OCI-LY1 (cell line): ENCODE measurements around the gene TMEM151B.

Source experiments
- H2AFZ ChIP-seq: fragments of 200-600 bp; sonication (generic), shearing (Covaris generic); 2 replicates; pipeline ENCODE4 v1.6.0; 2014; ENCODE audit warnings: antibody characterized with exemption, mild to moderate bottlenecking, low read length
- H3F3A ChIP-seq: fragments of 200-600 bp; sonication (generic), shearing (Covaris generic); 2 replicates; pipeline ENCODE4 v1.6.0; 2014; ENCODE audit warnings: mild to moderate bottlenecking, antibody characterized with exemption, low read length, moderate library complexity; ENCODE audit not compliant: insufficient read depth
- H3K27ac ChIP-seq: fragments of 200-600 bp; sonication (generic); 2 replicates; pipeline ENCODE4 v1.5.1; 2014; ENCODE audit warnings: low read length, mixed run types, mild to moderate bottlenecking, low read depth; ENCODE audit not compliant: poor library complexity, severe bottlenecking
- H3K27me3 ChIP-seq: fragments of 200-600 bp; sonication (generic); 2 replicates; pipeline ENCODE4 v1.6.0; 2014; ENCODE audit warnings: antibody characterized with exemption, mild to moderate bottlenecking, low read length, moderate library complexity; ENCODE audit not compliant: insufficient read depth
- H3K36me3 ChIP-seq: fragments of 200-600 bp; sonication (generic); 2 replicates; pipeline ENCODE4 v1.6.1; 2014; ENCODE audit warnings: mild to moderate bottlenecking, antibody characterized with exemption, low read length, moderate library complexity, mixed read lengths; ENCODE audit not compliant: insufficient read depth
- H3K4me1 ChIP-seq: fragments of 200-600 bp; sonication (generic); 2 replicates; pipeline ENCODE4 v1.5.1; 2014; ENCODE audit warnings: mild to moderate bottlenecking, low read length, moderate library complexity; ENCODE audit not compliant: insufficient read depth, severe bottlenecking
- H3K4me2 ChIP-seq: fragments of 200-600 bp; sonication (generic), shearing (Covaris generic); 2 replicates; pipeline ENCODE4 v1.6.1; 2014; ENCODE audit warnings: low read length
- H3K4me3 ChIP-seq: fragments of 200-600 bp; sonication (generic); 2 replicates; pipeline ENCODE4 v1.5.1; 2014; ENCODE audit warnings: low read length, low read depth, mild to moderate bottlenecking, mixed read lengths; ENCODE audit not compliant: poor library complexity, severe bottlenecking
- H3K79me2 ChIP-seq: fragments of 200-600 bp; shearing (Covaris generic); 2 replicates; pipeline ENCODE4 v1.6.1; 2016; ENCODE audit warnings: mixed run types, low read length, mixed read lengths; ENCODE audit not compliant: insufficient read depth
- H3K9ac ChIP-seq: fragments of 200-600 bp; sonication (generic), shearing (Covaris generic); 2 replicates; pipeline ENCODE4 v1.6.1; 2014; ENCODE audit warnings: mild to moderate bottlenecking, low read length, mixed read lengths
- H3K9me2 ChIP-seq: fragments of 200-600 bp; sonication (generic), shearing (Covaris generic); 2 replicates; pipeline ENCODE4 v1.6.1; 2014; ENCODE audit warnings: low read depth, mild to moderate bottlenecking, low read length, mixed read lengths
- H3K9me3 ChIP-seq: fragments of 200-600 bp; shearing (Covaris generic); 2 replicates; pipeline ENCODE4 v1.6.1; 2014; ENCODE audit warnings: low read length, mixed read lengths
- H4K20me1 ChIP-seq: fragments of 200-600 bp; sonication (generic), shearing (Covaris generic); 2 replicates; pipeline ENCODE4 v1.6.0; 2016; ENCODE audit warnings: mild to moderate bottlenecking, low read length; ENCODE audit not compliant: insufficient read depth
- CTCF ChIP-seq: fragments of 200-600 bp; sonication (generic), shearing (Covaris generic); IDR thresholded peaks from 2 replicates; pipeline ENCODE4 v1.5.1; 2017; ENCODE audit warnings: mild to moderate bottlenecking, antibody characterized with exemption, low read length, moderate library complexity, mixed read lengths
- EZH2 ChIP-seq: fragments of 200-600 bp; sonication (generic), shearing (Covaris generic); IDR thresholded peaks from 2 replicates; pipeline ENCODE4 v1.8.0; 2017; ENCODE audit warnings: borderline replicate concordance, mixed run types, mild to moderate bottlenecking, antibody characterized with exemption, low read length, moderate library complexity, mixed read lengths

TMEM151B gene

GRCh38 chr6:44224029-44224964 is 46.0 kb upstream of the TMEM151B start:
- Histone ChIP-seq H3K36me3 (peaks cover 9% of the 10 kb centered on the region; the same call in 1 of the 2 replicates), H3K27ac (peak overlapping the region; percentile 12), H3K9me2 (no peaks in the 10 kb centered on the region), H3K27me3 (no peaks in the 10 kb centered on the region), H3F3A (peaks cover 4% of the 10 kb centered on the region; the same call in 1 of the 2 replicates), H2AFZ (no peak overlapping the region), H3K4me2 (peak overlapping the region; percentile 73), H3K4me3 (peak overlapping the region; percentile 89), H3K79me2 (no peaks in the 10 kb centered on the region), H3K9me3 (no peaks in the 10 kb centered on the region), H3K4me1 (peaks cover 47% of the 10 kb centered on the region), H4K20me1 (no peaks in the 10 kb centered on the region), H3K9ac (peak overlapping the region; percentile 93)
- no peak for TF ChIP-seq EZH2
- peak; percentile 60 for TF ChIP-seq CTCF

DNA sequence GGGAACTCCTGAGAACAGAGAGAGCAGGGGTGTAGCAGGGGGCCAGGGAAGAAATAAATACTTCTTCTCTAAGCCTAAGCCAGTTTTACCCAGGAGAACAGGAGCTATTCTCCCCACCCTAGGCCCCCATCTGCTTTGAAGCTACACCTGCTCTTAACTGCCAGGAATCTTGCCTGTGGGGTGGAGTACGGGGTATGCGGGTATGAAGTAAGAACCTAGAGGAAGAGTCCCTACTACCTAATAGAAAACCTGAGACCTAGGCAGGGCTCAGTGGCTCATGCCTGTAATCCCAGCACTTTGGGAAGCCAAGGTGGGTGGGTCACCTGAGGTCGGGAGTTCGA is 45.3 kb upstream of the TMEM151B start:
- Histone ChIP-seq H3K4me2 (peak overlapping the region; percentile 73), H3K4me3 (peak overlapping the region; percentile 89), H3K4me1 (peaks cover 42% of the 10 kb centered on the region), H3F3A (peaks cover 3% of the 10 kb centered on the region; the same call in 1 of the 2 replicates), H3K9me3 (no peaks in the 10 kb centered on the region), H3K9me2 (no peaks in the 10 kb centered on the region), H3K27ac (peak overlapping the region; percentile 12), H2AFZ (no peak overlapping the region), H4K20me1 (no peaks in the 10 kb centered on the region), H3K36me3 (peaks cover 16% of the 10 kb centered on the region), H3K79me2 (no peaks in the 10 kb centered on the region), H3K9ac (peak overlapping the region; percentile 93; the same call in 1 of the 2 replicates), H3K27me3 (no peaks in the 10 kb centered on the region)
- TF ChIP-seq CTCF (no peak), EZH2 (no peak)

GRCh38 chr6:44225579-44226325 is 44.5 kb upstream of the TMEM151B start:
- TF ChIP-seq EZH2 (no peak), CTCF (no peak)
- peaks cover 24% of the 10 kb centered on the region for H3K36me3 ChIP-seq
- no peaks in the 10 kb centered on the region for H3K9me3 ChIP-seq
- peaks cover 39% of the 10 kb centered on the region for H3K4me1 ChIP-seq
- no peak overlapping the region for H2AFZ ChIP-seq
- H3K4me3 ChIP-seq: peak overlapping the region; percentile 89
- H3K27me3 ChIP-seq: no peaks in the 10 kb centered on the region
- no peaks in the 10 kb centered on the region for H3K79me2 ChIP-seq
- H3K9ac ChIP-seq: peak overlapping the region; percentile 31; the same call in 1 of the 2 replicates
- no peaks in the 10 kb centered on the region for H4K20me1 ChIP-seq
- peak overlapping the region; percentile 45 for H3K27ac ChIP-seq
- no peaks in the 10 kb centered on the region for H3F3A ChIP-seq
- H3K4me2 ChIP-seq: peak overlapping the region; percentile 73
- no peaks in the 10 kb centered on the region for H3K9me2 ChIP-seq
